H9 (cell line): ENCODE data around the gene PDXK. TPM values are rescaled to one million over a fixed set of nuclear protein-coding genes. Genes with fewer than 3 reads are reported as not detected.

Experiments
- DNase-seq: peaks from one replicate; pipeline ENCODE4 v3.0.0-alpha.2; 2017
- H2AFZ ChIP-seq: one replicate; pipeline ENCODE4 v1.6.1; 2013; ENCODE audit warnings: mild to moderate bottlenecking, low read length, control low read depth, moderate library complexity
- H2AK5ac ChIP-seq: 2 replicates; pipeline ENCODE4 v1.6.1; 2013; ENCODE audit warnings: low read length, control low read depth, mixed read lengths; ENCODE audit not compliant: insufficient read length
- H2BK120ac ChIP-seq: one replicate; pipeline ENCODE4 v1.6.1; 2013; ENCODE audit warnings: low read depth, mild to moderate bottlenecking, low read length, control low read depth, inconsistent platforms; ENCODE audit not compliant: poor library complexity, severe bottlenecking
- H2BK12ac ChIP-seq: 2 replicates; pipeline ENCODE4 v1.6.1; 2013; ENCODE audit warnings: low read length, control low read depth, mixed read lengths, low read depth; ENCODE audit not compliant: insufficient read length
- H2BK15ac ChIP-seq: 2 replicates; pipeline ENCODE4 v1.6.1; 2013; ENCODE audit warnings: low read depth, low read length, control low read depth
- H2BK20ac ChIP-seq: one replicate; pipeline ENCODE4 v1.6.1; 2013; ENCODE audit warnings: low read depth, mild to moderate bottlenecking, low read length, control low read depth, inconsistent platforms; ENCODE audit not compliant: poor library complexity, severe bottlenecking
- H2BK5ac ChIP-seq: 2 replicates; pipeline ENCODE4 v1.6.1; 2013; ENCODE audit warnings: low read length, control low read depth, mixed read lengths; ENCODE audit not compliant: insufficient read length
- H3K14ac ChIP-seq: 2 replicates; pipeline ENCODE4 v1.6.1; 2013; ENCODE audit warnings: low read length, control low read depth; ENCODE audit not compliant: insufficient read depth
- H3K18ac ChIP-seq: 2 replicates; pipeline ENCODE4 v1.6.1; 2013; ENCODE audit warnings: low read depth, mild to moderate bottlenecking, mixed read lengths, low read length, control low read depth; ENCODE audit not compliant: insufficient read length
- H3K23ac ChIP-seq: 2 replicates; pipeline ENCODE4 v1.6.1; 2013; ENCODE audit warnings: low read length, control low read depth, mixed read lengths, low read depth; ENCODE audit not compliant: insufficient read length
- H3K23me2 ChIP-seq: 2 replicates; pipeline ENCODE4 v1.6.1; 2013; ENCODE audit warnings: low read depth, mild to moderate bottlenecking, mixed read lengths, low read length, control low read depth; ENCODE audit not compliant: insufficient read length, poor library complexity, severe bottlenecking
- H3K27ac ChIP-seq: 2 replicates; pipeline ENCODE4 v1.5.1; 2013; ENCODE audit warnings: low read length, control low read depth, mixed read lengths, low read depth; ENCODE audit not compliant: insufficient read length
- H3K27me3 ChIP-seq: 2 replicates; pipeline ENCODE4 v1.6.1; 2013; ENCODE audit warnings: low read length, control low read depth, inconsistent platforms; ENCODE audit not compliant: insufficient read depth
- H3K4ac ChIP-seq: 2 replicates; pipeline ENCODE4 v1.6.1; 2013; ENCODE audit warnings: low read depth, mild to moderate bottlenecking, control low read depth, inconsistent platforms, low read length, moderate library complexity
- H3K4me1 ChIP-seq: 2 replicates; pipeline ENCODE4 v1.6.1; 2013; ENCODE audit warnings: low read length, control low read depth, inconsistent platforms; ENCODE audit not compliant: insufficient read depth
- H3K4me2 ChIP-seq: 2 replicates; pipeline ENCODE4 v1.6.1; 2013; ENCODE audit warnings: low read length, control low read depth, mixed read lengths; ENCODE audit not compliant: insufficient read length, insufficient read depth
- H3K56ac ChIP-seq: 2 replicates; pipeline ENCODE4 v1.6.1; 2013; ENCODE audit warnings: low read depth, mild to moderate bottlenecking, mixed read lengths, low read length, control low read depth; ENCODE audit not compliant: insufficient read length
- H3K79me1 ChIP-seq: 2 replicates; pipeline ENCODE4 v1.6.1; 2013; ENCODE audit warnings: low read depth, mild to moderate bottlenecking, moderate library complexity, low read length, control low read depth, inconsistent platforms; ENCODE audit not compliant: insufficient read depth, poor library complexity, severe bottlenecking
- H3K79me2 ChIP-seq: 2 replicates; pipeline ENCODE4 v1.6.1; 2013; ENCODE audit warnings: low read length, control low read depth, inconsistent platforms; ENCODE audit not compliant: insufficient read depth
- H3K9ac ChIP-seq: 2 replicates; pipeline ENCODE4 v1.6.1; 2013; ENCODE audit warnings: low read length, control low read depth, mixed read lengths; ENCODE audit not compliant: insufficient read length; ENCODE audit errors: extremely low read depth
- H3K9me3 ChIP-seq: one replicate; pipeline ENCODE4 v1.6.1; 2013; ENCODE audit warnings: low read depth, low read length, inconsistent platforms; ENCODE audit not compliant: control insufficient read depth
- H3T11ph ChIP-seq: one replicate; pipeline ENCODE4 v1.6.1; 2013; ENCODE audit warnings: mild to moderate bottlenecking, low read length, control low read depth, inconsistent platforms
- H4K20me1 ChIP-seq: one replicate; pipeline ENCODE4 v1.6.1; 2013; ENCODE audit not compliant: control insufficient read depth, insufficient read length, insufficient read depth
- H4K5ac ChIP-seq: 2 replicates; pipeline ENCODE4 v1.6.1; 2013; ENCODE audit warnings: low read depth, mild to moderate bottlenecking, mixed read lengths, low read length, control low read depth; ENCODE audit not compliant: insufficient read length
- H4K8ac ChIP-seq: replicated peaks from 2 replicates; pipeline ENCODE4 v1.6.1; 2013; ENCODE audit warnings: low read length, control low read depth, mixed read lengths, low read depth; ENCODE audit not compliant: insufficient read length
- H4K91ac ChIP-seq: 2 replicates; pipeline ENCODE4 v1.6.1; 2013; ENCODE audit warnings: low read depth, mild to moderate bottlenecking, moderate library complexity, mixed read lengths, low read length, control low read depth; ENCODE audit not compliant: insufficient read length
- H3K27ac Mint-ChIP-seq, 3 experiments: 2 replicates in 2 of 3; 3 replicates in 1 of 3; pipeline ENCODE4 v1.8.0; 2020 to 2021; ENCODE audit warnings: mixed read lengths in 3 of 3, mild to moderate bottlenecking in 1 of 3, moderate library complexity in 1 of 3
- H3K27me3 Mint-ChIP-seq: 2 replicates; pipeline ENCODE4 v1.8.0; 2021; ENCODE audit warnings: low read depth, mild to moderate bottlenecking, moderate library complexity, mixed read lengths
- H3K36me3 Mint-ChIP-seq, 3 experiments: 2 replicates in 2 of 3; 3 replicates in 1 of 3; pipeline ENCODE4 v1.8.0; 2020 to 2021; ENCODE audit warnings: low read depth in 3 of 3, mixed read lengths in 3 of 3; ENCODE audit not compliant: insufficient read depth in 1 of 3
- H3K4me1 Mint-ChIP-seq, 2 experiments: 2 replicates each; pipeline ENCODE4 v1.8.0; 2020; ENCODE audit warnings: mixed read lengths in 2 of 2
- H3K4me3 Mint-ChIP-seq, 2 experiments: 2 replicates in 1 of 2; 3 replicates in 1 of 2; pipeline ENCODE4 v1.8.0; 2020 to 2021; ENCODE audit warnings: mild to moderate bottlenecking in 2 of 2, mixed read lengths in 2 of 2, moderate library complexity in 1 of 2
- H3K9me3 Mint-ChIP-seq, 2 experiments: 2 replicates in 1 of 2; 3 replicates in 1 of 2; pipeline ENCODE4 v1.8.0; 2020; ENCODE audit warnings: mild to moderate bottlenecking in 2 of 2, mixed read lengths in 2 of 2, moderate library complexity in 1 of 2
- WGBS: extraction: QIAGEN DNeasy Blood & Tissue Kit; methylation state at CpG from one replicate; pipeline ENCODE4 v1.1.7; 2013; ENCODE audit warnings: missing lambda C conversion rate, low lambda C conversion rate, mixed read lengths; ENCODE audit not compliant: insufficient read length; ENCODE audit errors: extremely low coverage; 5-methylcytosine and 5-hydroxymethylcytosine counted together
- total RNA-seq: library from RNA; stranded (reverse); gene quantifications from 2 replicates; pipeline ENCODE4 v1.2.1, GENCODE V29; 2021
- TF ChIP-seq, protein P1 (sequence below): fragments of 200-600 bp; sonication (generic); conservative IDR thresholded peaks from 3 replicates; pipeline ENCODE4 v1.8.0; 2021; ENCODE audit warnings: antibody characterized with exemption, mild to moderate bottlenecking

PDXK gene
- total RNA-seq, 1 experiment from 2014 or later, result 109 TPM

DNA sequence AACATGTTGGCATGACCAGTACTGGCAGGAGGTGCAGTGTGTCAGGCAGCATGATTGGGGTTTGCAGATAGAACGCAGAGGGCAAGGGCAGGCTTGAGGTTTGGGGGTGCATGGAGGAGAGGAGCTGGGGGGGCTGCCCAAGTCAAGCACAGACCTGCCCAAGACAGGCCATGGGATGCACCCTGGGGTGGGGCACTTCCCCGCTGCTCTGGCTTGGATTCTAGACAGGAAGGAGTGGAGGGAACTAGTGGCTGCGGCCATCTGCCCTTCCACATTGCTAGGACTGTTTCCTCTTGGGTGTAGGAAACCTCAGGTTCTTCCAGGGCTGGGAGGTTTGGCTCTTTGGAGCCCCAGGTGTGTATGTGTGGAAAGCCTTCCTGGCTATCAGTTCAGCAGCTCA, 3.0 kb downstream of the PDXK start:
- no peaks in the 10 kb centered on the region; the same call in 1 of the 2 replicates for H3K27me3 ChIP-seq
- H3K27me3 Mint-ChIP-seq, result peaks cover 10% of the 10 kb centered on the region
- H4K20me1 ChIP-seq, result no peaks in the 10 kb centered on the region

More for the DNA sequence above, 3.0 kb downstream of the PDXK start:
- DNase-seq, result no peak
- H3K27ac Mint-ChIP-seq, result peak overlapping the region in 1 of 3 experiments; percentile 70; a peak in 2 of 7 replicates
- Histone ChIP-seq H2AFZ (no peak overlapping the region), H3K79me1 (no peaks in the 10 kb centered on the region), H3K27ac (no peak overlapping the region), H3K18ac (no peak overlapping the region), H3K9me3 (no peaks in the 10 kb centered on the region), H2BK15ac (no peak overlapping the region), H3K79me2 (peaks cover 9% of the 10 kb centered on the region; the same call in 1 of the 2 replicates), H3K4me1 (no peaks in the 10 kb centered on the region; the same call in 1 of the 2 replicates), H2BK20ac (no peak overlapping the region), H3K9ac (no peak overlapping the region), H4K91ac (no peak overlapping the region), H3K23me2 (peaks cover 8% of the 10 kb centered on the region), H2BK5ac (no peak overlapping the region), H2AK5ac (no peak overlapping the region), H4K5ac (no peak overlapping the region), H3K23ac (no peak overlapping the region), H2BK12ac (no peak overlapping the region), H3K4me2 (no peak overlapping the region), H4K8ac (no peak overlapping the region), H3K14ac (no peak overlapping the region), H3K4ac (no peak overlapping the region), H2BK120ac (no peak overlapping the region), H3T11ph (no peak overlapping the region), H3K56ac (no peak overlapping the region)
- peaks cover 0 to 15% (median 7%) of the 10 kb centered on the region in 3 experiments; a peak in 5 of 7 replicates for H3K36me3 Mint-ChIP-seq
- WGBS, result no CpG with 5 or more reads among the region's 3 CpGs
- TF ChIP-seq, protein P1, sequence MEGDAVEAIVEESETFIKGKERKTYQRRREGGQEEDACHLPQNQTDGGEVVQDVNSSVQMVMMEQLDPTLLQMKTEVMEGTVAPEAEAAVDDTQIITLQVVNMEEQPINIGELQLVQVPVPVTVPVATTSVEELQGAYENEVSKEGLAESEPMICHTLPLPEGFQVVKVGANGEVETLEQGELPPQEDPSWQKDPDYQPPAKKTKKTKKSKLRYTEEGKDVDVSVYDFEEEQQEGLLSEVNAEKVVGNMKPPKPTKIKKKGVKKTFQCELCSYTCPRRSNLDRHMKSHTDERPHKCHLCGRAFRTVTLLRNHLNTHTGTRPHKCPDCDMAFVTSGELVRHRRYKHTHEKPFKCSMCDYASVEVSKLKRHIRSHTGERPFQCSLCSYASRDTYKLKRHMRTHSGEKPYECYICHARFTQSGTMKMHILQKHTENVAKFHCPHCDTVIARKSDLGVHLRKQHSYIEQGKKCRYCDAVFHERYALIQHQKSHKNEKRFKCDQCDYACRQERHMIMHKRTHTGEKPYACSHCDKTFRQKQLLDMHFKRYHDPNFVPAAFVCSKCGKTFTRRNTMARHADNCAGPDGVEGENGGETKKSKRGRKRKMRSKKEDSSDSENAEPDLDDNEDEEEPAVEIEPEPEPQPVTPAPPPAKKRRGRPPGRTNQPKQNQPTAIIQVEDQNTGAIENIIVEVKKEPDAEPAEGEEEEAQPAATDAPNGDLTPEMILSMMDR, result no peak
- H3K4me3 Mint-ChIP-seq, result peak overlapping the region in 1 of 2 experiments; percentile 20; a peak in 1 of 5 replicates
- no peaks in the 10 kb centered on the region; a peak in 1 of 5 replicates for H3K9me3 Mint-ChIP-seq
- peaks cover 16 to 17% of the 10 kb centered on the region in 2 experiments for H3K4me1 Mint-ChIP-seq
